DOHH2 (cell line): ENCODE measurements around the gene RPL28.
A peak's percentile ranks its signal among the peaks of the same experiment; 100 is the strongest.

Experiments used
- H3F3A ChIP-seq: fragments of 200-600 bp; sonication (generic), shearing (Covaris generic); 2 replicates; pipeline ENCODE4 v1.6.0; 2016; ENCODE audit warnings: antibody characterized with exemption, mild to moderate bottlenecking; ENCODE audit not compliant: control insufficient read depth, insufficient read depth
- H3K27ac ChIP-seq: fragments of 200-600 bp; sonication (generic); 2 replicates; pipeline ENCODE4 v1.5.1; 2014; ENCODE audit warnings: low read depth, mild to moderate bottlenecking, low read length, moderate library complexity
- H3K27me3 ChIP-seq: fragments of 200-600 bp; sonication (generic); 2 replicates; pipeline ENCODE4 v1.6.1; 2014; ENCODE audit warnings: mild to moderate bottlenecking, low read length, mixed read lengths; ENCODE audit not compliant: control insufficient read depth
- H3K36me3 ChIP-seq: fragments of 200-600 bp; sonication (generic); 2 replicates; pipeline ENCODE4 v1.6.1; 2014; ENCODE audit warnings: mild to moderate bottlenecking, low read length, moderate library complexity, mixed read lengths; ENCODE audit not compliant: control insufficient read depth
- H3K4me1 ChIP-seq: fragments of 200-600 bp; sonication (generic); 2 replicates; pipeline ENCODE4 v1.6.1; 2014; ENCODE audit warnings: mild to moderate bottlenecking, low read length, mixed read lengths; ENCODE audit not compliant: control insufficient read depth
- H3K4me2 ChIP-seq: fragments of 200-600 bp; sonication (generic); 2 replicates; pipeline ENCODE4 v1.6.0; 2014; ENCODE audit warnings: mild to moderate bottlenecking, low read length, moderate library complexity
- H3K4me3 ChIP-seq: fragments of 200-600 bp; sonication (generic); 2 replicates; pipeline ENCODE4 v1.5.1; 2014; ENCODE audit warnings: mild to moderate bottlenecking, low read length, mixed read lengths
- H3K79me2 ChIP-seq: fragments of 200-600 bp; sonication (generic); 2 replicates; pipeline ENCODE4 v1.6.1; 2014; ENCODE audit warnings: mild to moderate bottlenecking, low read length, mixed read lengths; ENCODE audit not compliant: control insufficient read depth
- H3K9me2 ChIP-seq: fragments of 200-600 bp; sonication (generic); replicated peaks from 2 replicates; pipeline ENCODE4 v1.6.1; 2014; ENCODE audit warnings: mild to moderate bottlenecking, low read length, mixed read lengths; ENCODE audit not compliant: control insufficient read depth
- H3K9me3 ChIP-seq: fragments of 200-600 bp; sonication (generic); 2 replicates; pipeline ENCODE4 v1.6.1; 2014; ENCODE audit warnings: antibody characterized with exemption, low read length, mixed read lengths; ENCODE audit not compliant: control insufficient read depth, insufficient read depth
- H4K20me1 ChIP-seq: fragments of 200-600 bp; sonication (generic); 2 replicates; pipeline ENCODE4 v1.6.0; 2014; ENCODE audit warnings: low read depth, mild to moderate bottlenecking, antibody characterized with exemption, low read length, moderate library complexity; ENCODE audit not compliant: control insufficient read depth, insufficient read depth
- CTCF ChIP-seq: fragments of 200-600 bp; sonication (generic); IDR thresholded peaks from one replicate; pipeline ENCODE4 v1.5.1; 2014; ENCODE audit warnings: antibody characterized with exemption, mild to moderate bottlenecking, low read depth, low read length; ENCODE audit not compliant: poor library complexity, severe bottlenecking
- EZH2phosphoT487 ChIP-seq: fragments of 200-600 bp; sonication (generic); IDR thresholded peaks from 2 replicates; pipeline ENCODE4 v1.6.1; 2017; ENCODE audit warnings: borderline replicate concordance, mild to moderate bottlenecking, antibody characterized with exemption, low read length, moderate library complexity, mixed read lengths

Gene RPL28

DNA sequence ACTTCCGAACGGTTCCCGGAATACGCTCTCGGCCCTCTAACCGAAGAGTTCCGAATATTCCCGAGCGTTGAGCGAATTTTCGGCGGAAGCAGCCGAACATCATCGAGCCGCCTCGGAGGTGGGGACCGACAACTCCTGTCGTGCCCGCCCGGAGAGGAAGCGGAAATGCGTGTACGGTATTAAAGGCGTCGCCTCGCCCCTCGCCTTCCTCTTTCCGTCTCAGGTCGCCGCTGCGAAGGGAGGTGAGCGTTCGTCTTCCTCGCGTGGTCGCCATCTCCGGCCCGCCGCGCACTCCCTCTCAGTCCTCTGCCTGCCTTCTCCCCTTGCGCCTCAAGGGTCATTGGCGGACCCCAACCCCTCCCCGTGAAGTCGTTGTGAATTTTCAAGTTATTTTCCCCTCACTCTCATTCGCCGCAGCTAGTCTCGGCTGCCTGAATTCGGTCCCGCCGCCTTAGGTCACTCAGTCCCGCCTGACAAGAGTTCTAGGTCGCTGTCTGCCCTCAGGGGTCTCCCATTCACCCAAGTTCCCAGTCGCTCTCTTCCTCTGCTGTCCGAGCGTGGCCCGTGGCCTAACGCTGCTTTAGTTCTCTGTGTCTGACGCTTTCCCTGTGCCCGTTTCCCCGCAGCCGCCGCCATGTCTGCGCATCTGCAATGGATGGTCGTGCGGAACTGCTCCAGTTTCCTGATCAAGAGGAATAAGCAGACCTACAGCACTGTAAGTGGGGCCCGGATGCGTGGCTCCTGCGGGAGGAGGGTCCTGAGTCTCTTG lies at the start of gene RPL28:
Gene RPL28 (plus strand): TSS at position 209 of the 769 bp plus-strand sequence. CDS start 426 bp downstream, at position 635.
- H3K4me1 ChIP-seq: peaks cover 63% of the 10 kb centered on the region
- H3F3A ChIP-seq: peaks cover 58% of the 10 kb centered on the region
- no peak for TF ChIP-seq CTCF
- H3K36me3 ChIP-seq: peaks cover 54% of the 10 kb centered on the region
- peaks cover 60% of the 10 kb centered on the region for H3K79me2 ChIP-seq
- H3K9me2 ChIP-seq: no peaks in the 10 kb centered on the region
- H3K9me3 ChIP-seq: no peaks in the 10 kb centered on the region
- peak within 1 kb of the TSS; percentile 99 for H3K4me2 ChIP-seq
- peak within 1 kb of the TSS; percentile 99 for H3K4me3 ChIP-seq
- H3K27me3 ChIP-seq: peaks cover 3% of the 10 kb centered on the region; the same call in 1 of the 2 replicates
- peak within 1 kb of the TSS; percentile 97 for H3K27ac ChIP-seq
- peaks cover 34% of the 10 kb centered on the region for H4K20me1 ChIP-seq

DNA sequence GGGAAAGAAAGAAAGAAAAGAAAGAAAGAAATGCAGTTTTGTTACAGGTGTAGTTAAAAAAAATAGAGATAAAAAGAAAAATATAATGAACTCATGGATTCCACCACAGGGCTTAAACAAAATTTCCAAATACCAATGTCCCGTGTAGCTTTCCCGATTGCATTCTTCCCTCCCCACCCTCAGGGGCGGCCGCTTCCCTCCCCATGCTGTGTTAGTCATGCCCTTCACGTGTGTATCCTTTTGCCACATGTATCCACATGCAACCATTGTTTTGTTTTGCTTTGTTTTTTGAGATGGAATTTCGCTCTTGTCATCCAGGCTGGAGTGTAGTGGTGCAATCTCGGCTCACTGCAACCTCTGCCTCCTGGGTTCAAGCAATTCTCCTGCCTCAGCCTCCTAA lies 49.6 kb upstream of the RPL28 start:
- Histone ChIP-seq H3K4me2 (no peak overlapping the region), H3K9me3 (no peaks in the 10 kb centered on the region), H3K4me3 (no peak overlapping the region), H4K20me1 (no peaks in the 10 kb centered on the region), H3K79me2 (peaks cover 11% of the 10 kb centered on the region), H3K27me3 (peaks cover 21% of the 10 kb centered on the region), H3F3A (no peaks in the 10 kb centered on the region), H3K4me1 (peaks cover 17% of the 10 kb centered on the region), H3K27ac (no peak overlapping the region), H3K36me3 (no peaks in the 10 kb centered on the region), H3K9me2 (no peaks in the 10 kb centered on the region)
- TF ChIP-seq EZH2phosphoT487: no peak
- TF ChIP-seq CTCF: no peak

- no peaks in the 10 kb centered on the region for H3K9me3 ChIP-seq
- 0 out of 2 replicates have a peak, but pooled peaks cover 3% of the 10 kb centered on the region for H4K20me1 ChIP-seq
- peak within 1 kb of the TSS; percentile 64 for H3K27ac ChIP-seq
- peaks cover 16% of the 10 kb centered on the region for H3K36me3 ChIP-seq
- H3K27me3 ChIP-seq: peaks cover 7% of the 10 kb centered on the region
- no peaks in the 10 kb centered on the region for H3K9me2 ChIP-seq
- peak within 1 kb of the TSS; percentile 99 for H3K4me3 ChIP-seq
- TF ChIP-seq CTCF: no peak
- no peak for TF ChIP-seq EZH2phosphoT487
- H3K4me2 ChIP-seq: peak within 1 kb of the TSS; percentile 98
- H3K4me1 ChIP-seq: peaks cover 23% of the 10 kb centered on the region
- H3K79me2 ChIP-seq: peaks cover 18% of the 10 kb centered on the region
- H3F3A ChIP-seq: no peaks in the 10 kb centered on the region
These were observed 46.4 kb upstream of the RPL28 start, which contains the start of gene KMT5C for GRCh38 chr19:55339105-55339888. Gene KMT5C, plus strand, starts transcription at chr19:55339876. Its CDS starts 2,061 bp downstream, at chr19:55341937.
